GM13976 (cell line): Measurements from ENCODE around the gene FANCE.
"Not testable (repeated sequence)": the region's sequence is repeated elsewhere in the genome, so short reads cannot be mapped to it uniquely, and the experiment has no call there.

Experiments used
- DNase-seq: peaks from one replicate; pipeline ENCODE4 v3.0.0; 2012; ENCODE audit warnings: low spot score
- CTCF ChIP-seq: IDR thresholded peaks from 2 replicates; pipeline ENCODE4 v1.5.1; 2012; ENCODE audit warnings: borderline replicate concordance, mild to moderate bottlenecking; ENCODE audit not compliant: insufficient read depth; ENCODE audit errors: extremely low read depth, missing control alignments, control extremely low read depth
- in situ Hi-C: fragments of 300-500 bp; cut with MboI; formaldehyde crosslinking; loops from one replicate; pipeline ENCODE4 v1.12.0; 2022; ENCODE audit warnings: low sequenced_read_pairs, mixed read lengths, inconsistent platforms; ENCODE audit not compliant: unreplicated experiment

Gene FANCE

GRCh38 chr6:35429463-35429862, 22.7 kb upstream of the FANCE start:
- TF ChIP-seq CTCF, result no peak
- no peak for DNase-seq

GRCh38 chr6:35432291-35432690, 19.8 kb upstream of the FANCE start:
- in situ Hi-C loops, result no loop called here
- no peak for TF ChIP-seq CTCF

More at GRCh38 chr6:35429463-35429862, 22.7 kb upstream of the FANCE start:
- in situ Hi-C loops, result no loop called here

GRCh38 chr6:35432702-35433101, 19.4 kb upstream of the FANCE start:
- DNase-seq, in situ Hi-C loops: not testable (repeated sequence)

More at GRCh38 chr6:35432291-35432690, 19.8 kb upstream of the FANCE start:
- DNase-seq, result no peak

- in situ Hi-C loops, result no loop called here
- no peak for TF ChIP-seq CTCF
- no peak for DNase-seq
Measured at GRCh38 chr6:35435074-35435837, 16.9 kb upstream of the FANCE start.

GRCh38 chr6:35436071-35436857, 15.9 kb upstream of the FANCE start:
- in situ Hi-C loops, result no loop called here
- no peak for DNase-seq
- no peak for TF ChIP-seq CTCF

- in situ Hi-C loops, DNase-seq: not testable (repeated sequence)
Measured at GRCh38 chr6:35438378-35439065, 13.6 kb upstream of the FANCE start.

GRCh38 chr6:35439308-35439707, 12.8 kb upstream of the FANCE start:
- TF ChIP-seq CTCF, result no peak
- in situ Hi-C loops, result no loop called here
- DNase-seq, result no peak
